Dedifferentiated amniotic fluid mesenchymal stem cell (primary cell): Measurements from ENCODE around the gene RPL27.

Source experiments
- DNase-seq: peaks from one replicate; pipeline ENCODE4 v3.0.0-alpha.2; 2016; ENCODE audit errors: extremely low spot score

Gene RPL27

GRCh38 chr17:43051969-43052368 is 53.8 kb downstream of the RPL27 start:
- DNase-seq, result no peak
